UCSD-AML1 (cell line): ENCODE results near the gene RAP1A.

Experiments used
- DNase-seq: peaks from one replicate; lab custom pipeline; 2025; ENCODE audit not compliant: unreplicated experiment; lab: John Stamatoyannopoulos, UW

The RAP1A gene

DNA sequence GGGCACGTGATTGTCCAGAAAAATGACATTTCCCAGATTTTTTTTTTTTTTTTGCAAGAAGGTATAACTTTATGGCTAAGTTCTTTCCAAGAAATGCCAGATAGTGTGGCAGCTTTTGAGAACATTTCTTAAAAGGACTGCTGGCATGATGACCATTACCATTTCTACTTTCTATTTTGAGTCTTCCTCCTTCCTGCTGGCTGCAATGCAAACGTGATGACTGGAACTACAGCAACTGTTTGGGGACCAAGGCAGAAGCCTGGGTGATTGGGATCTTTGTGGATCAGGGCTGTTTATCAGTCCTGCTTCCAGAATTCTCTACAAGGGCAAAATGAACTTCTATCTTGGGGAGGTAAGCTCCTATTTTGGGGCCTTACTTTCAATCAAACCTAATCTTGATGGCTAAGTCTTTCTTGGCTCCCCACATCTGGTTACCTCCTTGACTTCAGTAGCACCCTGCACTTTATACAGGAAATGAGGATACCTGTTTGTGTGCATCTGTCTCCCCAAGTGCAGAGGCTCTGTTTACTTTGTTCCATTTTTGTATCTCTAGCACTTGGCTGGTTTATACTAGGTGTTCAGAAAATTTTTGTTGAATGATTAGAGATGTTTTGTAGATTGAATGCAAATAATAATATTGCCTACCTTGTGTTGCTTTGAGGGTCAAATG lies 132.5 kb downstream of the RAP1A start:
- DNase-seq, result no peak

DNA sequence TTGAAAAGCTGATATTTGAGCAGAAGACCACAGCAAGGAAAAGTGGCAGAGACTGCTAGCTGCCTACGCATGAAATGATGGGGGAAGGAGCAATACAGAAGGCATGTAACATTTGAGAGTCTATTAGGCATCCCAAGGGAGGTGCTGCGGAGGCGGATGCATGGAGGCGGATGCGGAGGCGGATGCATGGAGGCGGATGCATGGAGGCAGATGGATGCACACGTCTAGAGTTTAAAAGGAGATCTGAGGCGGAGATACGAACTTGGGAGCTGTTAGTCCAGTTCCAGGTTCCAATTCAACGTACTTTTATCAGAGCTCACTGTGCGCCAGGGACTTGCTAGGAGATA lies 135.4 kb downstream of the RAP1A start:
- peak; percentile 72 for DNase-seq

DNA sequence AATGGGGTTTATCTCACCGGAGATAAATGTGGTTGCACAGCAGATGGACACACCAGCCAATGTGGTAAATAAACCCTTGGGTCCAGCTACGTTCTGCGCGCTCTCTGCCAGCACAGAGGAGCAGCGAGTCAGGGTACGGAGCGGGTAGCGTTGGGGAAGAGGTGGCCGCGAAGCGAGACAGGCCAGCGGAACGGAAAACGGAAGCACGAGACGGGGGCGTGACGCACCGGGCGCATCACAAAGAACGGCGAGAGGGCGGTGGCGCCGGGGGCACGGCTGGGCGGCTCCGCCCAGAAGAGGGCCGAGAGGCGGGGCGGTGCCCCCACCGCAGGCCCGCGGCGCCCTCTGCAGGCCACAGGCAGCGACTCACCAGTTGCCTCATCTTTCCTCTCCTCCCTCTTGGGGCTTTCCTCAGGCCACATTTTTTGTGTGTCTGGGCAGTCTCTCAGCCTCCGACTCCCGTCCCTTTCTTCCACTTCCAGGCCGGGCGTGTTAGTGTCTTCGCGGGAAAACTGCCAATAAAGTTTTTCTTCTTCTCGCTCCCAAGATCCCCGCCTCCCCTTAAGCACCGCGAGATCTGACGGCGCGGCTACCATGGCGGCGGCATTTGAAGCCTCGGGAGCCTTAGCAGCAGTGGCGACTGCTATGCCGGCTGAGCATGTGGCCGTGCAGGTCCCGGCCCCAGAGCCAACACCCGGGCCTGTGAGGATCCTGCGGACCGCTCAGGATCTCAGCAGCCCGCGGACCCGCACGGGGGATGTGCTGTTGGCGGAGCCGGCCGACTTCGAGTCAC lies 135.9 kb downstream of the RAP1A start, which contains the start of gene DDX20:
Gene DDX20, plus strand, starts transcription at position 571 of the 793 bp plus-strand sequence. Its CDS starts 24 bp downstream, at position 595.
- DNase-seq, result peak; percentile 96

DNA sequence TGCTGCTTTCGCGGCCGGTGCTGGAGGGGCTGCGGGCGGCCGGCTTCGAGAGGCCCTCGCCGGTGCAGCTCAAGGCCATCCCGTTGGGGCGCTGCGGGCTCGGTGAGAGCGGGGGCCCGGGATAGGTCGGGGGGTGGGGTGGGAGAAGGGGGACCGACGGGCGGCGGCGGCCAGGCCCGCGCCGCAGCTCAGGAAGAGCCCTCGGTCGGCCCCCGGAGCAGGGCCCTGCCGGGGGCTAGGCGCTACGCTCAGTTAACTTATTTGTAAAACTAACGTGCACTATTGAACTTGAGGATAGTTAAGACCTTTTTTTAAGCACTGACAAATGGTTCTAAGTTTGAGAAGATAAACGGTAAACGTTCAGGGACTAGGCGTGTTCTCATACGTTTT lies 136.5 kb downstream of the RAP1A start:
- no peak for DNase-seq

DNA sequence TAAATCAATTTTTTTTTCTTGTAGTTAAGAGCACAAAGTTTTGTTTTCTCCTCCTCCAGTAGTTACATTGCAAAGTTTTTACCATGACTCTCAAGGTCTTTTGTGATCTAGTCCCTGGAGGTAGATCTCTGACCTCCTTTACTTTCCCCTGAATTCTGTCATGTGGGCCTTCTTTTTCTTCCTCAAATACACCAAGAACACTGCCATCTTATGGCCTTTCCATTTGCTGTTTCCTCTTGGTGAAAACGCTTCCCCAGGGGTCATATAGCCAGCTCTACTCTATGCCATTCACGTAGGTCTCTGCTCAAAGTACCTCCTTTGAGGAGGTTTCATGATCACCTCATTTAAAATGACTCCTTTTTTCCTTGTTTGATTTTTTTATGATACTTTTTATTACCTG lies 138.8 kb downstream of the RAP1A start:
- DNase-seq, result no peak

DNA sequence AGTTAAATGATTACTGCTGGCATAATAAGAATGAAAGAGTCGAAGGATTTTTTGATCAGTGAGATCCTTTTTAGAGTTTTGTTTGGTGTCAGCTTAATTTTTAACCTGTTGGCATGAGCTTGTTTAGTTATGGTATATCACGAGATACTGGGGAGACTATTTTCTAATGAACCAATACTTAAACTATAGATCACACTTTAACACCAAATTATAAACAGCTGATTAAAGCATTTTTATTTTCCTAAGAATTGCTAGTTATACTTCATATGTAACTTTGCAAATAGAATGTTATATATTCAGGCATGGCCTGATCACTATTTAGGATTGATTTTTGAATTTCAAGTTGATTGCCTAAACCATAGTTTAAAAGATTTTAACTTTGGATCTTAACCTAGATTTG lies 142.1 kb downstream of the RAP1A start:
- DNase-seq, result no peak

DNA sequence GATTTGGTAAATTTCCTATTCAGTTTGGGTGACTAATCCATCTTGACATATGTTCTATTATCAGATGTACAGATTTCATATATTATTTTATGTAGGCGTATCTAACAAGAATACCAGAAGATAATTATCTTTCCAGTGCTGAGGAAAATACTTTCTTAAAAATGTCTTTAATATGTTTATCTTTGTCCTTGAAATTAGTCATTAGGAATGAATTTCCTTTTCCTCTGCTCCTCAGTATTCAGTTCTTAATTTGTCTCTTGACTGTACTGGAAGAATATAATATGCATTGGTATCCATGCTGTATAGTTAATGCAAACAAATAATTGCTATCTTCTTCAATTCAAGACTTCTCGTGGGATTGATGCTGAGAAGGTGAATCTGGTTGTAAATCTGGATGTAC lies 142.7 kb downstream of the RAP1A start:
- no peak for DNase-seq
